ENCODE results near the gene NFIB. TPM values are rescaled to one million over a fixed set of nuclear protein-coding genes. Genes with fewer than 3 reads are reported as not detected.

NFIB gene
- total RNA-seq, 2 experiments from 2014 or later: 13.7 to 25.1 TPM

DNA sequence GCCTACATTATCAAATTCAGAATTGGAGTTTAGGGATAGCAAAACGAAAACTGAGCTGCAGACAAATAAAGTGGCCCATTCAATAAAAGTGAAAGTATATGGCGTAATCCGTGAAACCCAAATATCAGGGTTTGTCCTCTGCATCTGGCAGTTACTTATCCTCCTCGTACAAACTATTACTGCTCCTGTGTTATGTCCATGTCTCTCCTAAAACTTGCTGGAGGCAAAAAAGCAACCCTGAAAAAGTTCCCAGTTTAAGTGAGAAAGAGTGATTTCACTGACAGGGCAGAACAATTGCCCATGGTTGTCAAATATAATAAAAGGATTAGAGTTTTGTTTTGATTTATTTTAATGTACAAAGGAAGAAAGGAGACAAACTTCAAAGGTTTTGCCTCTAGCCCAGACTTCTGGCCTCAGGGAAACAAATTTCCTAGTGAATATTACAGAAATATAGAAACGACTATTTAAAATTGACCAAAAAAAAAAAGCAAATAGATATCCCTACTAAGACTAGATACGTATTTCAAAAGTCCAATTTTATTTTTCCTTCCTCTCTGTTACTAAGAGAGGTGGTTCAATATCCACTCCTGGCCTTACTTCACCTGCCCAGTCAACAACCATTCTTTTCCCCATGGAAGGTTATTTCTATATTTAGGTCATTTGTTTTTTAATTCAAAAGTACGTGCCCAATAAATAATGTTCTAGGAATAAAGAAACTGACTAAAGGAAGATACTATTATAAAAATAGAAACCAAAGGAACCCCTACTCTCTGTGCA, 50.0 kb downstream of the NFIB start:
- Histone ChIP-seq H4K20me1 (ENCODE audit: insufficient read depth, low read length) (no peaks in the 10 kb centered on the region), H3K27ac (ENCODE audit: low read depth, low read length, poor library complexity, severe bottlenecking) (no peak overlapping the region), H3K9me2 (ENCODE audit: insufficient read depth, low read length) (no peaks in the 10 kb centered on the region), H3K4me3 (ENCODE audit: low read depth, low read length, poor library complexity, severe bottlenecking) (no peak overlapping the region), H3K36me3 (ENCODE audit: insufficient read depth, low read length) (no peaks in the 10 kb centered on the region), H3K9me3 (ENCODE audit: low read length) (no peaks in the 10 kb centered on the region), H3K4me2 (ENCODE audit: low read length) (no peak overlapping the region), H3K4me1 (ENCODE audit: insufficient read depth, low read length, poor library complexity, severe bottlenecking) (no peaks in the 10 kb centered on the region), H3K79me2 (ENCODE audit: insufficient read depth, low read depth, low read length) (no peaks in the 10 kb centered on the region), H2AFZ (ENCODE audit: low read length) (no peak overlapping the region)
- ChIA-PET POLR2A (no interaction called here), CTCF (ENCODE audit: unreplicated experiment) (no interaction called here)
- no peak for TF ChIP-seq EZH2phosphoT487 (IDR thresholded peaks at IDR 0.05; ENCODE audit: borderline replicate concordance, low read depth, low read length)
- TF ChIP-seq, protein P1, sequence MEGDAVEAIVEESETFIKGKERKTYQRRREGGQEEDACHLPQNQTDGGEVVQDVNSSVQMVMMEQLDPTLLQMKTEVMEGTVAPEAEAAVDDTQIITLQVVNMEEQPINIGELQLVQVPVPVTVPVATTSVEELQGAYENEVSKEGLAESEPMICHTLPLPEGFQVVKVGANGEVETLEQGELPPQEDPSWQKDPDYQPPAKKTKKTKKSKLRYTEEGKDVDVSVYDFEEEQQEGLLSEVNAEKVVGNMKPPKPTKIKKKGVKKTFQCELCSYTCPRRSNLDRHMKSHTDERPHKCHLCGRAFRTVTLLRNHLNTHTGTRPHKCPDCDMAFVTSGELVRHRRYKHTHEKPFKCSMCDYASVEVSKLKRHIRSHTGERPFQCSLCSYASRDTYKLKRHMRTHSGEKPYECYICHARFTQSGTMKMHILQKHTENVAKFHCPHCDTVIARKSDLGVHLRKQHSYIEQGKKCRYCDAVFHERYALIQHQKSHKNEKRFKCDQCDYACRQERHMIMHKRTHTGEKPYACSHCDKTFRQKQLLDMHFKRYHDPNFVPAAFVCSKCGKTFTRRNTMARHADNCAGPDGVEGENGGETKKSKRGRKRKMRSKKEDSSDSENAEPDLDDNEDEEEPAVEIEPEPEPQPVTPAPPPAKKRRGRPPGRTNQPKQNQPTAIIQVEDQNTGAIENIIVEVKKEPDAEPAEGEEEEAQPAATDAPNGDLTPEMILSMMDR (conservative IDR thresholded peaks at IDR 0.05; ENCODE audit: low read length): no peak
- intact Hi-C loops (cut with micrococcal nuclease; ENCODE audit: unreplicated experiment): no loop called here
- DNase-seq (ENCODE audit: low spot score): no peak
- no TSS peak for BruUV-seq (replicated peaks)

DNA sequence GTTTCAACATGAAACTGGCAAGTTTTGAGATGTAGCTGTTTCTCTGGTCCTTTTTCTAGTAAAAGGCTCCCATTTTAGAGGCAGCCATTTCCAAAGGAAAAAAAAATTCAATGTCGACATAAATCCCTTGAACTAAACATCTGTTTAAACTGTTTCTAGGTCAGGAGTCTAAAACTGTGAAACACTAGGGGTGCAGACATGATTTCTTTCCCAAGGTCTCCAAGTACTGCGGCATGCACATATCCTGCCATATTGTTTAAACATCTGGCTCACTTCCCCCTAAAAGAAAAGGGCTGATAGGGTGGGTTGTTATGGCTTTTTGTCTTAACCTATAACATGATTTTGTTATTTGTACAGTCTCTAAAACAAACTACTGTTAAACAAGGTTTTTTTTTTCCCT, 51.1 kb downstream of the NFIB start:
- Histone ChIP-seq H3K9me3 (ENCODE audit: low read length) (no peaks in the 10 kb centered on the region), H3K9me2 (ENCODE audit: insufficient read depth, low read length) (no peaks in the 10 kb centered on the region), H3K4me3 (ENCODE audit: low read depth, low read length, poor library complexity, severe bottlenecking) (no peak overlapping the region), H4K20me1 (ENCODE audit: insufficient read depth, low read length) (no peaks in the 10 kb centered on the region), H3K79me2 (ENCODE audit: insufficient read depth, low read depth, low read length) (no peaks in the 10 kb centered on the region), H3K36me3 (ENCODE audit: insufficient read depth, low read length) (no peaks in the 10 kb centered on the region), H3K27ac (ENCODE audit: low read depth, low read length, poor library complexity, severe bottlenecking) (no peak overlapping the region), H3K4me2 (ENCODE audit: low read length) (no peak overlapping the region), H2AFZ (ENCODE audit: low read length) (no peak overlapping the region), H3K4me1 (ENCODE audit: insufficient read depth, low read length, poor library complexity, severe bottlenecking) (no peaks in the 10 kb centered on the region)
- no peak for DNase-seq (ENCODE audit: low spot score)
- ChIA-PET POLR2A (no interaction called here), CTCF (ENCODE audit: unreplicated experiment) (no interaction called here)
- intact Hi-C loops (cut with micrococcal nuclease; ENCODE audit: unreplicated experiment): no loop called here
- BruUV-seq (replicated peaks): no TSS peak
- TF ChIP-seq, protein P1 (conservative IDR thresholded peaks at IDR 0.05; ENCODE audit: low read length): no peak
- no peak for TF ChIP-seq EZH2phosphoT487 (IDR thresholded peaks at IDR 0.05; ENCODE audit: borderline replicate concordance, low read depth, low read length)

DNA sequence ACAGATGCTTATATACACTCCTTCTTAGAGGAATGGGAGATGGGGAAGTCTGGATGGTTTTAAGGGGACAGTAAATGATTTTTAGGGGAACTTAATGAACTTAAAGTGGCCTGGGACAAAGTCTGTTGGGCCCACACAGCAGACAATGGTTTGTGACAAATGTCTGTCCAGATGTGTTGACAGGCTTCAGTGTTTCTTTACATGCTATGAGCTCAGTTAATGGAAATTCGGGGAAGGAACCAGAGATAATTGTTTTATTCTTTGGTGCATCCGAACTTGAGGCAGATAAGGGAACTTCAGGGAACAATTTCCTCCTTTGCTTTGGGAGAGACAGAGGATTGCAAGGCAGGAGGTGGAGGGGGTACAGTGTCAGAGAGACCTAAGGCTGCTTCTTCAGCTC, 52.3 kb downstream of the NFIB start:
- no peaks in the 10 kb centered on the region for H3K79me2 ChIP-seq (ENCODE audit: insufficient read depth, low read depth, low read length)

More for the DNA sequence above, 52.3 kb downstream of the NFIB start:
- Histone ChIP-seq H3K4me2 (ENCODE audit: low read length) (no peak overlapping the region), H3K27ac (ENCODE audit: low read depth, low read length, poor library complexity, severe bottlenecking) (no peak overlapping the region), H3K36me3 (ENCODE audit: insufficient read depth, low read length) (no peaks in the 10 kb centered on the region), H2AFZ (ENCODE audit: low read length) (no peak overlapping the region), H3K4me1 (ENCODE audit: insufficient read depth, low read length, poor library complexity, severe bottlenecking) (no peaks in the 10 kb centered on the region), H4K20me1 (ENCODE audit: insufficient read depth, low read length) (no peaks in the 10 kb centered on the region), H3K9me2 (ENCODE audit: insufficient read depth, low read length) (no peaks in the 10 kb centered on the region), H3K4me3 (ENCODE audit: low read depth, low read length, poor library complexity, severe bottlenecking) (no peak overlapping the region), H3K9me3 (ENCODE audit: low read length) (no peaks in the 10 kb centered on the region)
- no peak for DNase-seq (ENCODE audit: low spot score)
- BruUV-seq (replicated peaks): no TSS peak
- intact Hi-C loops (cut with micrococcal nuclease; ENCODE audit: unreplicated experiment): no loop called here
- POLR2A ChIA-PET: interaction anchor here (0.6 to 1.0 kb wide), 2 partner anchors 13 to 44 kb away, joined by 3 to 4 read pairs; no protein-coding TSS in a partner anchor
- CTCF ChIA-PET (ENCODE audit: unreplicated experiment): no interaction called here
- TF ChIP-seq, protein P1 (conservative IDR thresholded peaks at IDR 0.05; ENCODE audit: low read length): no peak
- TF ChIP-seq EZH2phosphoT487 (IDR thresholded peaks at IDR 0.05; ENCODE audit: borderline replicate concordance, low read depth, low read length): no peak
